Coronary artery (tissue), 2 donors: ENCODE results near the gene PGAM5.

Experiments
- DNase-seq: peaks from one replicate; pipeline ENCODE4 v3.0.0-alpha.2; 2017; ENCODE audit warnings: low spot score
- H3K27ac ChIP-seq, 2 donors: fragments of 200-600 bp; sonication (generic); one replicate each; pipeline ENCODE4 v1.5.1; 2016 to 2019
- H3K4me3 ChIP-seq: fragments of 200-600 bp; sonication (generic); 2 replicates; pipeline ENCODE4 v1.5.1; 2016; ENCODE audit warnings: mild to moderate bottlenecking, moderate library complexity
- CTCF ChIP-seq: fragments of 200-600 bp; sonication (generic); IDR thresholded peaks from one replicate; pipeline ENCODE4 v1.5.1; 2019; ENCODE audit warnings: antibody characterized with exemption

PGAM5 gene

GRCh38 chr12:132761921-132762583, 51.4 kb downstream of the PGAM5 start:
- H3K27ac ChIP-seq, result peak overlapping the region; percentile 92 to 98
- TF ChIP-seq CTCF, result no peak
- DNase-seq, result peak; percentile 87
- H3K4me3 ChIP-seq, result peak overlapping the region; percentile 99

GRCh38 chr12:132764231-132764630, 53.6 kb downstream of the PGAM5 start:
- no peak overlapping the region for H3K27ac ChIP-seq
- no peak for TF ChIP-seq CTCF
- DNase-seq, result no peak
- H3K4me3 ChIP-seq, result no peak overlapping the region

GRCh38 chr12:132765361-132765760, 54.7 kb downstream of the PGAM5 start:
- no peak for TF ChIP-seq CTCF
- H3K4me3 ChIP-seq, result no peak overlapping the region
- no peak overlapping the region for H3K27ac ChIP-seq
- DNase-seq, result no peak

GRCh38 chr12:132766380-132767085, 55.9 kb downstream of the PGAM5 start:
- TF ChIP-seq CTCF, result no peak
- H3K27ac ChIP-seq, result peak overlapping the region; percentile 61 to 75
- DNase-seq, result no peak
- H3K4me3 ChIP-seq, result peak overlapping the region; percentile 21

- no peak for TF ChIP-seq CTCF
- no peak overlapping the region for H3K4me3 ChIP-seq
- no peak for DNase-seq
- H3K27ac ChIP-seq, result no peak overlapping the region
Measured at GRCh38 chr12:132771126-132771838, 60.6 kb downstream of the PGAM5 start.
